GM23338 (cell line): ENCODE data around the gene FGF23. TPM values are rescaled to one million over a fixed set of nuclear protein-coding genes. Genes with fewer than 3 reads are reported as not detected.

ENCODE experiments used
- polyA plus RNA-seq: library from polyadenylated mRNA; unstranded; fragments of >200 nt; fragmentation: Nextera tagmentation; extraction: Ambion mirVana; gene quantifications from 2 replicates; pipeline ENCODE4 v1.2.1, GENCODE V29; 2016
- total RNA-seq: library from RNA; depleted of rRNA; stranded (reverse); fragments of >200 nt; shearing (Covaris generic); gene quantifications from 2 replicates; pipeline ENCODE4 v1.2.3, GENCODE V29; 2014; rRNA removed

FGF23 gene
- total and polyA plus RNA-seq, 2 experiments from 2014 or later: 0.44 to 0.56 TPM

Other genes with a start within 250 kb of the FGF23 start
- gene CCND2, start 106.0 kb downstream of the FGF23 start, total RNA-seq: 208 and 224 TPM in 2 replicates
- 70.1 and 75.6 TPM in 2 replicates for gene CCND2, start 106.0 kb downstream of the FGF23 start, polyA plus RNA-seq
- gene TIGAR, start 58.5 kb downstream of the FGF23 start, total RNA-seq: 10.4 and 17.0 TPM in 2 replicates
- gene TIGAR, start 58.5 kb downstream of the FGF23 start, polyA plus RNA-seq: 9.3 and 13.3 TPM in 2 replicates
- not detected in 2 replicates for gene FGF6, start 66.1 kb upstream of the FGF23 start, total RNA-seq
- gene FGF6, start 66.1 kb upstream of the FGF23 start, polyA plus RNA-seq: not detected in 2 replicates
- 75.2 and 84.5 TPM in 2 replicates for gene RAD51AP1, start 159.2 kb upstream of the FGF23 start, total RNA-seq
- 112 and 119 TPM in 2 replicates for gene RAD51AP1, start 159.2 kb upstream of the FGF23 start, polyA plus RNA-seq
- gene DYRK4, start 182.5 kb upstream of the FGF23 start, total RNA-seq: 11.3 and 15.0 TPM in 2 replicates
- 16.9 and 17.3 TPM in 2 replicates for gene DYRK4, start 182.5 kb upstream of the FGF23 start, polyA plus RNA-seq